ENCODE results near the gene MPST.

- TF ChIP-seq CTCF (conservative IDR thresholded peaks at IDR 0.05) = no peak
- TF ChIP-seq ZFX (IDR thresholded peaks at IDR 0.05) = no peak
Observed at GRCh38 chr22:37014835-37015586, 4.5 kb upstream of the MPST start.
